Esophagus muscularis mucosa (tissue), 4 donors: ENCODE results near the gene LGR4. TPM values are rescaled to one million over a fixed set of nuclear protein-coding genes. Genes with fewer than 3 reads are reported as not detected.
"Not testable (repeated sequence)": the region's sequence is repeated elsewhere in the genome, so short reads cannot be mapped to it uniquely, and the experiment has no call there.

ENCODE experiments used
- DNase-seq: peaks from one replicate; pipeline ENCODE4 v3.0.0-alpha.2; 2017; ENCODE audit errors: extremely low spot score
- H3K27ac ChIP-seq, 4 donors: fragments of 200-600 bp; sonication (generic); replicated peaks in 1 of 4; 1 replicate in 3 of 4; 2 replicates in 1 of 4; pipeline ENCODE4 v1.5.1; 2016 to 2019; ENCODE audit warnings: mild to moderate bottlenecking in 1 of 4
- H3K27me3 ChIP-seq, 4 donors: fragments of 200-600 bp; sonication (generic); one replicate each; pipeline versions ENCODE4 v1.5.1 to v1.6.0; 2016 to 2019
- H3K36me3 ChIP-seq, 4 donors: fragments of 200-600 bp; sonication (generic); one replicate each; pipeline ENCODE4 v1.5.1; 2016 to 2019
- H3K4me1 ChIP-seq, 4 donors: fragments of 200-600 bp; sonication (generic); one replicate each; pipeline ENCODE4 v1.5.1; 2016 to 2019
- H3K4me3 ChIP-seq, 4 donors: fragments of 200-600 bp; sonication (generic); 1 replicate in 2 of 4; 2 replicates in 2 of 4; pipeline ENCODE4 v1.5.1; 2016 to 2019; ENCODE audit warnings: mild to moderate bottlenecking in 4 of 4, moderate library complexity in 1 of 4
- H3K9me3 ChIP-seq, 4 donors: fragments of 200-600 bp; sonication (generic); 1 replicate in 3 of 4; 2 replicates in 1 of 4; pipeline ENCODE4 v1.5.1; 2016 to 2019
- CTCF ChIP-seq, 3 experiments: fragments of 200-600 bp in 2 of 3; fragments of 450-650 bp in 1 of 3; sonication (generic) in 2 of 3; IDR thresholded peaks; one replicate each; pipeline ENCODE4 v1.5.1; 2017 to 2019; ENCODE audit warnings: antibody characterized with exemption in 3 of 3, mild to moderate bottlenecking in 2 of 3, moderate library complexity in 1 of 3
- EP300 ChIP-seq: sonication (generic); formaldehyde crosslinking; IDR thresholded peaks from one replicate; pipeline ENCODE4 v1.6.1; 2017; ENCODE audit warnings: antibody characterized with exemption
- POLR2A ChIP-seq: fragments of 450-650 bp; IDR thresholded peaks from one replicate; pipeline ENCODE4 v1.6.1; 2017; ENCODE audit warnings: antibody characterized with exemption, moderate library complexity, mild to moderate bottlenecking, low read depth
- POLR2AphosphoS5 ChIP-seq, 2 donors: sonication (generic); formaldehyde crosslinking; IDR thresholded peaks; one replicate each; pipeline ENCODE4 v1.6.1; 2017; ENCODE audit warnings: antibody characterized with exemption in 2 of 2
- WGBS: methylation state at CpG from one replicate; pipeline ENCODE4 v1.1.5; 2018; 5-methylcytosine and 5-hydroxymethylcytosine counted together
- intact Hi-C: fragments of 100-400 bp; cut with DNase I; formaldehyde crosslinking; loops from one replicate; pipeline ENCODE4 v1.15.1; 2023
- total RNA-seq, 4 donors: library from RNA; depleted of rRNA; stranded (reverse); fragments of >200 nt; gene quantifications; one replicate each; pipeline versions ENCODE4 v1.1.0 to v1.2.1, GENCODE V29; 2016

LGR4 gene
- total RNA-seq, result 10 to 100 TPM; 24.9 to 37.6 (median 27.6) TPM

- no peaks in the 10 kb centered on the region for H3K27me3 ChIP-seq
- peaks cover 24 to 48% (median 44%) of the 10 kb centered on the region in 4 donors for H3K4me1 ChIP-seq
- peak; percentile 97 for DNase-seq
- intact Hi-C loops, result loop anchor here (2.0 kb wide), 1 partner anchor 110 kb away; the partner anchor contains the start of gene CCDC34
- TF ChIP-seq CTCF (IDR thresholded peaks at IDR 0.05), result no peak
- peak; percentile 81 to 86 for TF ChIP-seq POLR2AphosphoS5 (IDR thresholded peaks at IDR 0.05)
- TF ChIP-seq POLR2A, result peak; percentile 12
- no CpG with 5 or more reads among the region's 57 CpGs for WGBS
- peak within 1 kb of the TSS; percentile 91 to 94 (median 92) for H3K27ac ChIP-seq
- H3K36me3 ChIP-seq, result no peaks in the 10 kb centered on the region
- peak within 1 kb of the TSS; percentile 85 to 96 (median 96) for H3K4me3 ChIP-seq
- H3K9me3 ChIP-seq, result no peaks in the 10 kb centered on the region
Observed at GRCh38 chr11:27472398-27473016, at the start of gene LGR4. Gene LGR4, minus strand, starts transcription at chr11:27472790. Its CDS starts 488 bp downstream, at chr11:27472302.

- Histone ChIP-seq H3K4me1 (no peaks in the 10 kb centered on the region), H3K4me3 (no peak overlapping the region), H3K36me3 (no peaks in the 10 kb centered on the region), H3K27me3 (no peaks in the 10 kb centered on the region), H3K9me3 (no peaks in the 10 kb centered on the region), H3K27ac (no peak overlapping the region)
- 90% methylated on average over 3 of the region's 3 CpGs for WGBS
- TF ChIP-seq POLR2AphosphoS5 (IDR thresholded peaks at IDR 0.05) (no peak), POLR2A (no peak), EP300 (no peak), CTCF (IDR thresholded peaks at IDR 0.05) (no peak)
- DNase-seq, result no peak
- intact Hi-C loops, result no loop called here
Observed at GRCh38 chr11:27520226-27520625, 47.6 kb upstream of the LGR4 start.

GRCh38 chr11:27518518-27518917 is 45.9 kb upstream of the LGR4 start:
- intact Hi-C loops, result no loop called here
- no peak overlapping the region for H3K27ac ChIP-seq
- WGBS, result 74% methylated on average over 2 of the region's 2 CpGs
- peaks cover 0 to 4% (median 0%) of the 10 kb centered on the region in 4 donors for H3K9me3 ChIP-seq
- no peak overlapping the region for H3K4me3 ChIP-seq
- TF ChIP-seq CTCF (IDR thresholded peaks at IDR 0.05), result no peak
- no peak for TF ChIP-seq POLR2A
- TF ChIP-seq POLR2AphosphoS5 (IDR thresholded peaks at IDR 0.05), result no peak
- TF ChIP-seq EP300, result no peak
- H3K4me1 ChIP-seq, result no peaks in the 10 kb centered on the region
- H3K27me3 ChIP-seq, result no peaks in the 10 kb centered on the region
- DNase-seq, result no peak
- H3K36me3 ChIP-seq, result no peaks in the 10 kb centered on the region

GRCh38 chr11:27517490-27517889 is 44.9 kb upstream of the LGR4 start:
- H3K27ac ChIP-seq, DNase-seq, H3K4me3 ChIP-seq, intact Hi-C loops, H3K9me3 ChIP-seq, H3K27me3 ChIP-seq, H3K4me1 ChIP-seq, H3K36me3 ChIP-seq: not testable (repeated sequence)
- 93% methylated on average over 1 of the region's 1 CpG for WGBS

GRCh38 chr11:27514558-27514957 is 42.0 kb upstream of the LGR4 start:
- 81% methylated on average over 4 of the region's 4 CpGs for WGBS
- intact Hi-C loops, result no loop called here
- Histone ChIP-seq H3K4me3 (no peak overlapping the region), H3K9me3 (peaks cover 0 to 4% (median 0%) of the 10 kb centered on the region in 4 donors), H3K36me3 (no peaks in the 10 kb centered on the region), H3K4me1 (peaks cover 0 to 10% (median 0%) of the 10 kb centered on the region in 4 donors), H3K27ac (no peak overlapping the region), H3K27me3 (no peaks in the 10 kb centered on the region)
- TF ChIP-seq POLR2AphosphoS5 (IDR thresholded peaks at IDR 0.05) (no peak), POLR2A (no peak), CTCF (IDR thresholded peaks at IDR 0.05) (no peak), EP300 (no peak)
- DNase-seq, result no peak
